BJ (cell line): ENCODE results near the gene MEGF8. TPM values are rescaled to one million over a fixed set of nuclear protein-coding genes. Genes with fewer than 3 reads are reported as not detected.

Experiments
- CTCF ChIA-PET: fragments of 350-600 bp; formaldehyde crosslinking; extraction: SDS; loops from one replicate; lab custom pipeline; 2021; ENCODE audit warnings: antibody characterized with exemption, inconsistent platforms; lab: Yijun Ruan, JAX
- POLR2A ChIA-PET: fragments of 300-600 bp; sonication (Branson Sonifier 250); formaldehyde crosslinking; extraction: SDS; loops from one replicate; lab custom pipeline; 2021; ENCODE audit warnings: antibody characterized with exemption; lab: Charles Lee
- DNase-seq: peaks from one replicate; pipeline ENCODE4 v3.0.0-alpha.2; 2011; ENCODE audit warnings: low read depth
- H3K27me3 ChIP-seq: 2 replicates; pipeline ENCODE4 v1.6.0; 2011; ENCODE audit warnings: low read length; ENCODE audit not compliant: control insufficient read depth, insufficient read depth
- H3K36me3 ChIP-seq: 2 replicates; pipeline ENCODE4 v1.5.1; 2011; ENCODE audit warnings: low read length; ENCODE audit not compliant: control insufficient read depth, insufficient read depth
- H3K4me3 ChIP-seq: 2 replicates; pipeline ENCODE4 v1.5.1; 2011; ENCODE audit warnings: low read depth, mild to moderate bottlenecking, control low read depth, low read length
- polyA plus RNA-seq: library from polyadenylated mRNA; depleted of rRNA; stranded (reverse); fragments of >200 nt; gene quantifications from 2 replicates; pipeline ENCODE4 v1.2.3, GENCODE V29; 2011
- TF ChIP-seq, protein P1 (sequence below): IDR thresholded peaks from 2 replicates; pipeline ENCODE4 v1.5.1; 2011; ENCODE audit warnings: low read depth, mild to moderate bottlenecking, control low read depth, inconsistent platforms, low read length, moderate library complexity; ENCODE audit not compliant: insufficient read depth

MEGF8 gene
- polyA plus RNA-seq, 1 experiment = 9.6 TPM

- peaks cover 9% of the 10 kb centered on the region for H3K36me3 ChIP-seq
- ChIA-PET POLR2A (no interaction called here), CTCF (no interaction called here)
- TF ChIP-seq, protein P1, sequence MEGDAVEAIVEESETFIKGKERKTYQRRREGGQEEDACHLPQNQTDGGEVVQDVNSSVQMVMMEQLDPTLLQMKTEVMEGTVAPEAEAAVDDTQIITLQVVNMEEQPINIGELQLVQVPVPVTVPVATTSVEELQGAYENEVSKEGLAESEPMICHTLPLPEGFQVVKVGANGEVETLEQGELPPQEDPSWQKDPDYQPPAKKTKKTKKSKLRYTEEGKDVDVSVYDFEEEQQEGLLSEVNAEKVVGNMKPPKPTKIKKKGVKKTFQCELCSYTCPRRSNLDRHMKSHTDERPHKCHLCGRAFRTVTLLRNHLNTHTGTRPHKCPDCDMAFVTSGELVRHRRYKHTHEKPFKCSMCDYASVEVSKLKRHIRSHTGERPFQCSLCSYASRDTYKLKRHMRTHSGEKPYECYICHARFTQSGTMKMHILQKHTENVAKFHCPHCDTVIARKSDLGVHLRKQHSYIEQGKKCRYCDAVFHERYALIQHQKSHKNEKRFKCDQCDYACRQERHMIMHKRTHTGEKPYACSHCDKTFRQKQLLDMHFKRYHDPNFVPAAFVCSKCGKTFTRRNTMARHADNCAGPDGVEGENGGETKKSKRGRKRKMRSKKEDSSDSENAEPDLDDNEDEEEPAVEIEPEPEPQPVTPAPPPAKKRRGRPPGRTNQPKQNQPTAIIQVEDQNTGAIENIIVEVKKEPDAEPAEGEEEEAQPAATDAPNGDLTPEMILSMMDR = no peak
- H3K4me3 ChIP-seq = no peak overlapping the region
- H3K27me3 ChIP-seq = no peaks in the 10 kb centered on the region
- no peak for DNase-seq
Measured at GRCh38 chr19:42366673-42367072, 41.2 kb downstream of the MEGF8 start.

- ChIA-PET POLR2A (no interaction called here), CTCF (no interaction called here)
- no peak overlapping the region for H3K4me3 ChIP-seq
- DNase-seq = no peak
- TF ChIP-seq, protein P1 = no peak
- no peaks in the 10 kb centered on the region for H3K27me3 ChIP-seq
- H3K36me3 ChIP-seq = peaks cover 7% of the 10 kb centered on the region
Measured at GRCh38 chr19:42367929-42368328, 42.5 kb downstream of the MEGF8 start.

DNA sequence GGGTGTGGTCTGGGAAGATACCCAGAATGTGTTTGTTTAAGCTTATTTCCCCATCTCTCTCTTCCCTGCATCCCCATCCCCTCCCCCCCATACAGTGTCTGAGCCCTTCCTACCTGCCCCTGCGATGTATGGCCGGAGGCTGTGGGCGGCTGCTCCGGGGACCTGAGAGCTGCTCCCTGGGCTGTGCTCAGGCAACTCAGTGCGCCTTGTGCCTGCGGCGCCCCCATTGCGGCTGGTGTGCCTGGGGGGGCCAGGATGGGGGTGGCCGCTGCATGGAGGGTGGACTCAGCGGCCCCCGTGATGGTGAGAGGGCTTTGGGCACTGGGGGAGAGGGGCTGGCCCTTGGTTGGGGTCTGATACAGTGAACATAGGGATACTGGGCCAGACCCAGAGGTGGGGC lies 42.9 kb downstream of the MEGF8 start:
- TF ChIP-seq, protein P1 = no peak
- no peaks in the 10 kb centered on the region for H3K27me3 ChIP-seq
- no peak for DNase-seq
- ChIA-PET CTCF (no interaction called here), POLR2A (no interaction called here)
- H3K4me3 ChIP-seq = no peak overlapping the region
- H3K36me3 ChIP-seq = peaks cover 5% of the 10 kb centered on the region

- Histone ChIP-seq H3K36me3 (peaks cover 3% of the 10 kb centered on the region), H3K4me3 (no peak overlapping the region), H3K27me3 (no peaks in the 10 kb centered on the region)
- ChIA-PET POLR2A (no interaction called here), CTCF (no interaction called here)
- no peak for DNase-seq
- TF ChIP-seq, protein P1 = no peak
Measured at GRCh38 chr19:42368765-42369164, 43.3 kb downstream of the MEGF8 start.

DNA sequence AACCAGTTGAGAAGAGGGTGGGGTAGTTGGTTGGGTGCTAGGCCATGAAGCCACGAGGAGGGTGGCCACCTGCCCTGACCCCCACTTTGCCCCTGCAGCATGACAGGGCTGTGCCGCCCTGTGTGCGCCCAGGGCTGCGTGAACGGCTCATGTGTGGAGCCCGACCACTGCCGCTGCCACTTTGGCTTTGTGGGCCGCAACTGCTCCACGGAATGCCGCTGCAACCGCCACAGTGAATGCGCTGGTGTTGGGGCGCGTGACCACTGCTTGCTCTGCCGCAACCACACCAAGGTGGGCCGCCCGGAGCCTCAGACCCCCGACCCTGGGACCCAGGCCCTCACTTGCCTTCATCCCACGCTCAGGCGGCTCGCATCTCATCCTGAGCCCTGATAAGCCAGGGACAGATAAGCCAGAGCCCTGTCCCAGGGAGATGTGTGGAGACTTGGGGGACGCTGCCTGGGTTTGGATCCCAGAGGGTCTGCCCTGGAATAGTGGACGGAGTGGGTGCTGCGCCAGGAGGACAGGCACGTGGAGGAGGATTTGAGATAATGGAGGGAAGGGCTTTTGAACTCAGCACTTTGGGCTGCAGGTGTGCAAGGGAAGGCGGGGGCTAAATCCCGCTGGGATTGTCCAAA lies 44.1 kb downstream of the MEGF8 start:
- Histone ChIP-seq H3K36me3 (no peaks in the 10 kb centered on the region; the same call in none of the 2 replicates), H3K4me3 (no peak overlapping the region), H3K27me3 (no peaks in the 10 kb centered on the region)
- ChIA-PET CTCF (no interaction called here), POLR2A (no interaction called here)
- DNase-seq = no peak
- TF ChIP-seq, protein P1 = no peak
